ENCODE measurements around the gene RBM20.
"Not testable (repeated sequence)": the region's sequence is repeated elsewhere in the genome, so short reads cannot be mapped to it uniquely, and the experiment has no call there.

RBM20 gene

DNA sequence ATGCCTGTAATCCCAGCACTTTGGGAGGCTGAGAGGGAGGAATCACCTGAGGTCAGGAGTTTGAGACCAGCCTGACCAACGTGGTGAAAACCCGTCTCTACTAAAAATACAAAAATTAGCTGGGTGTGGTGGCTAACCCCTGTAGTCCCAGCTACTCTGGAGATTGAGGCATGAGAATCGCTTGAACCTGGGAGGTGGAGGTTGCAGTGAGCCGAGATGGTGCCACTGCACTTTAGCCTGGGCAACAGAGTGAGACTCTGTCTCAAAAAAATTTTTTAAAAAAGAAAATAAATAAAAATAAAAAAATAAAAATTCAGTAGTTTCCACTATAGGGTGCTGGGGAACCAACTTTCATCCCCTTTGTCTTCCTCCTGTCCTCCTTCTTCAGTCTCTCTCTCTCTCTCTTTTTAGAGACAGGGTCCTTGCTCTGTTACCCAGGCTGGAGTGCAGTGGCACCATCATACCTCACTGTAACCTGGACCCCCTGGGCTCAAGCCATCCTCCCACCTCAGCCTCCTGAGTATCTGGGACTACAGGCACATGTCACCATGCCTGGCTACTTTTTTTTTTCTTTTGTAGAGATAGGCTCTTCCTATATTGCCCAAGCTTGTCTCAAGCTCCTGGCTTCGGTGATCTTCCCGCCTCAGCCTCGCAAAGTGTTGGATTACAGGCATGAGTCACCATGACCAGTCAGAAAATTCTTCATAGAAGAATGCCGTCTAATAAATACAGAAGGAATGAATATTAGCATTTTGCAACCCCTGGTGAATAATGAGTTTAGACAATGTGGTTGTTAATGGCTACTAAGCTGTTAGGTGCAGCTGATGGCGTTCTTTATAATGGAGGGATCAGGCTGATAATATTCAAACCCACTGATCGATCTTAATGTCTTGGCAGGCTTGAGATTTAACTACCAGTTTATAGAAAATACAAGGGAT, 20.6 kb downstream of the RBM20 start:
- H4K20me1 ChIP-seq: no peaks in the 10 kb centered on the region
- TF ChIP-seq Cebpa-rat (IDR thresholded peaks at IDR 0.05): no peak
- H3K9me3 ChIP-seq (replicated peaks in 1 of 11): no peaks in the 10 kb centered on the region
- no peak overlapping the region for H3K9ac ChIP-seq
- no peak overlapping the region for H3K4me2 ChIP-seq
- H3K4me3 ChIP-seq: no peak overlapping the region
- no peak overlapping the region for H3K27ac ChIP-seq
- H3K27me3 ChIP-seq: no peaks in the 10 kb centered on the region
- no peaks in the 10 kb centered on the region for H3K36me3 ChIP-seq
- peaks cover 0 to 14% (median 7%) of the 10 kb centered on the region in 10 experiments; a peak in 9 of 20 replicates for H3K4me1 ChIP-seq

DNA sequence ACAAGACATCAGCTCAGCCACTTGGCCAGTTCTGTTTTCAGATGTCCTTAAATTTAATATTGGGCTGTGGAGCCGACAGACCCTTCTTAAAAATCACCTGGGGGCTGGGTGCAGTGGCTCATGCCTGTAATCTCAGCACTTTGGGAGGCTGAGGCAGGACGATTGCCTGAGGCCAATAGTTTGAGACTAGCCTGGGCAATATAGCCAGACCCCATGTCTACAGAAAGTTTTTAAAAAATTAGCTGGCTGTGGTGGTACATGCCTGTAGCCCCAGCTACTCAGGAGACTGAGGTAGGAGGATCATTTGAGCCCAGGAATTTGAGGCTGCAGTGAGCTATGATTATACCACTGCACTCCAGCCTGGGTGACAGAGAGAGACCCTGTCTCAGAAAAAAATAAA, 22.1 kb downstream of the RBM20 start:
- not testable (repeated sequence) for H3K4me2 ChIP-seq; H3K27ac ChIP-seq; H3K9ac ChIP-seq; H4K20me1 ChIP-seq; H3K4me3 ChIP-seq; H3K9me3 ChIP-seq (replicated peaks in 1 of 11); H3K27me3 ChIP-seq; H3K36me3 ChIP-seq
- H3K4me1 ChIP-seq: peaks cover 0 to 14% (median 7%) of the 10 kb centered on the region in 10 experiments; a peak in 9 of 20 replicates

DNA sequence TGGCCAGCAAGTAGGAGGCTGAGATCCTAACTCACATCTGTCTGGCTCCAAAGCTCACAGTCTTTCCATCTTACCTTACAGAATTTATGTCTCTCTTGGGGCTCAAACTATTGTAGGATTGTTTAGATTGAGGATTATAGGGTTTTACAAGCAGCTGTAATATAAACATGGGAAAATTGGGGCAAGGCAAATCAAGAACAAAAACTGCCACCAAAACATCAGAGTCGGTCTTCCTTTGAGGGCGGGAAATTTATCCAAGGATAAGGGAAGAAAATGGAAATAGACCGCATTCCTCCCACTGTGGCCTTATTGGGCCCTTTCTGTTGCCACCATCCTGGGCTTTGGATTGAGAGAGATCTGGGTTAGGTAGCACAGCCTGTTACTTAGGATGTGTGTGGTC, 22.5 kb downstream of the RBM20 start:
- Histone ChIP-seq H3K27me3 (no peaks in the 10 kb centered on the region), H3K4me1 (peaks cover 0 to 14% (median 7%) of the 10 kb centered on the region in 10 experiments; a peak in 9 of 20 replicates), H3K9me3 (replicated peaks in 1 of 11) (no peaks in the 10 kb centered on the region), H3K4me3 (no peak overlapping the region), H4K20me1 (no peaks in the 10 kb centered on the region), H3K4me2 (no peak overlapping the region), H3K36me3 (no peaks in the 10 kb centered on the region), H3K9ac (no peak overlapping the region), H3K27ac (no peak overlapping the region)
- no peak for TF ChIP-seq Cebpa-rat (IDR thresholded peaks at IDR 0.05)

DNA sequence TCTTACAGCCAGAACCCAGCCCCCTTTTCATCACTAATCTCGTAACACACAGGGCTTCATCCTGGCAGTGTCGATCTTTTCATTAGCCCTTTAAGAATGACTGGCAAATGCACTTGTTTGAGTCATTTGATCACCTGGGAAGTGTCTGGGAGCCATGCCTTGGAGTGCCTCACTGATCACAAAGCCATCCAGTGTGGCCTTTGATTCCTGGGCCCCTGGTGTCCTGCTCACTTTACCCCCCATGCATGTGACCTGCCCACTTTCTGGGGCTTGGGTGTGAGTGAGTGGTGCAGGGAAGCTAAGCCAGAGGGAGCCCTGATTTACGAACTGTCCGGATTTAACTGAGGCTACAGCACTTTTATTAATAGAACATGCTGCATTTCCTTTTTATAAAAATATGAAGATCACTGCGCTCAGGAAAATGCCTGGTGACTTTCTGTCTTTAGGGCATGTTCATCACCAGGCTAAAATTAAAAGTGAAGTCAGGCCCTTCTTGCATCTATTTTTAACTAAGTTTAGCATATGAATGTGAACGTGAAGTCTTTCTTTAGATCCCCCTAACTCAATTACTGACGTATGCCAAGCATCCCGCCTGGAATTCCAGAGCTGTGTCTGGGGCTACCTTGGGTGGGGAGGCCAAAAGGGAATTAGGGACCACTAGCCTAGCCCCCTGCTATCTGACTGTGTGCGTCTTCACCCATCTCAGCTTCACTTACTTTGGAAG, 23.6 kb downstream of the RBM20 start:
- Histone ChIP-seq H3K4me2 (peak overlapping the region in 7 of 11 experiments; percentile 3 to 37 (median 20); a peak in 9 of 22 replicates), H3K4me1 (peaks cover 0 to 13% (median 7%) of the 10 kb centered on the region in 10 experiments; a peak in 9 of 20 replicates), H3K27ac (no peak overlapping the region), H3K36me3 (no peaks in the 10 kb centered on the region), H3K9ac (no peak overlapping the region), H3K4me3 (no peak overlapping the region), H3K9me3 (replicated peaks in 1 of 11) (no peaks in the 10 kb centered on the region), H3K27me3 (no peaks in the 10 kb centered on the region), H4K20me1 (no peaks in the 10 kb centered on the region)
- no peak for TF ChIP-seq Cebpa-rat (IDR thresholded peaks at IDR 0.05)

DNA sequence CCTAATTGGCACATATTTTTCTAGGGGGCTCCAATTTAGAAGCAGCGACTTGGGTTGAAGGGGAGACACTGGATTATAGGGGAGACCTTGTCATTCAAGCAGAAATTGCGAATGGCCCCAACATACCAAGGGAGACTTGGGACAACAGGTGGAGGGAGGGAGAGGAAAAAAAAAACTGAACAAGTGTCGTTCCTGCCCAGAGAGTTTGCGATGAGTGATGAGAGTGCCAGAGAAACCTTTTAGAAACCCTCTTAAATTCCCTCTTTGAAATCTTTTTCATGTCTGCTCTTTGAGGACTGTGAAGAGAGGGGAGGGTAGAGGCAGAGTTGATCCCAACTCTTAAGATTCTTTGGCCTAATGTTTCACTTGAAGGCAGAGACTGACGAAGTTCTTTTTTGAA, 24.3 kb downstream of the RBM20 start:
- no peaks in the 10 kb centered on the region for H4K20me1 ChIP-seq
- peak overlapping the region in 4 of 11 experiments; percentile 8 to 37 (median 26); a peak in 4 of 22 replicates for H3K4me2 ChIP-seq
- H3K27ac ChIP-seq: no peak overlapping the region
- H3K36me3 ChIP-seq: no peaks in the 10 kb centered on the region
- H3K9ac ChIP-seq: no peak overlapping the region
- no peak overlapping the region for H3K4me3 ChIP-seq
- H3K9me3 ChIP-seq (replicated peaks in 1 of 11): no peaks in the 10 kb centered on the region
- H3K4me1 ChIP-seq: peaks cover 0 to 13% (median 7%) of the 10 kb centered on the region in 10 experiments; a peak in 9 of 20 replicates
- TF ChIP-seq Cebpa-rat (IDR thresholded peaks at IDR 0.05): no peak
- no peaks in the 10 kb centered on the region for H3K27me3 ChIP-seq

DNA sequence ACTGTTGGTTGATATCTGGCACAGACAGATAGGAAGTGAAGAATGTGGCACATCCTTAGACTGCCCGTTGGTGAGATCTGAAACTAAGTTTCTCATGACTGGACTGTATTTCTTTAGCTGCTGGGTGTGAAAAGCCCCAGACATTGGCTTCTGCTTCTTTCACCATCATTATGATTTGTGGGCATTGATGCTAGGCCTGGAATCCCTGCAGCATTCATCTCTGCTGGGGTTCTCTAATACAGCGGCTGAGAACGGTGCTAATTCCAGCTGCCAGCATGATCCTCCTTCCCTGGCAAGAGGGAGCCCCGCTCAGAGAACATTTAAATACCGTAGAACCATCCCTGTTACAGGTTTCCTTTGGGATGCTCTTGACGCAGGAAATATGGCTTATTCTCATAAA, 26.2 kb downstream of the RBM20 start:
- Histone ChIP-seq H3K9ac (no peak overlapping the region), H3K27me3 (no peaks in the 10 kb centered on the region)

DNA sequence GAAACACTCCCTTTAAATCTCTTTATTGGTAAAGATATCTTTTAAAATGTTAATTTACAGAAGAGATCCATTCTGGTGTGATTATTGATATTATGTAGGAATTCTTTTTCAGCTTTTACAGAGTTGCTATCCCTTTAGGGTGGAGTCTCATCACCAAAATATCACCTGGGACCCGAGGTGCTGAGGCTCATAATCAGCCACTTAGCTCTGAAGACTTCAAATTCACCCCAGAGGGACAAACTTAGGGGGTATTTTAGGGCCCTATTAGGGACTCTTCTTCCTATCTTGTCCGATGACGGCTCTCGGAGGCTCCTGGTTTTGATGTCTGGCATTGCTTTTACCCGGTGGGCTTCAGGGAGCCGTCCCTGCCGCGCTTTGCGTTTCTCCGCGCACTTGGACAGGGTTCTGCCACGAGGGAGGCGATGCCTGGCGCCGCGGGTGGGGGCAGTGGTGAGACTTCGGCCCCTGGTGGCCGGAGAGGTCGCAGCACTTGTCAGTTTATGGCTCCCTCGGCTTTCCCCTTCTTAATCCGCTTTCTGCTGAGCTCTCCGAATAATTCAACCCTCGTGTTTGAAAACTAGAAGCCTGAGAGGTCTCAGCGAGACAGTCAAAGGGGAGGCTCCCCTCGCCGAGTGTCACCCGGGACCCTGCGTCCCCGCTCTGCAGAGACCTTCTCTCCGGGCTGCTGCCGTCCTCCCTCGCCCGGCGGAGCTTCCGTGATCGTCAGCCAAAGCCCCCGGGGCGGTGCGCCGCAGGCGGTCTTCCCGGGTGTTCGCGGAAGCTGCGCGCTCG, 27.8 kb downstream of the RBM20 start:
- Histone ChIP-seq H3K9me3 (replicated peaks in 1 of 11) (no peaks in the 10 kb centered on the region), H3K27me3 (no peaks in the 10 kb centered on the region), H3K4me3 (peak overlapping the region; percentile 68 to 79 (median 72)), H3K27ac (peak overlapping the region; percentile 70 to 90 (median 80)), H3K9ac (peak overlapping the region; percentile 76 to 90 (median 84)), H4K20me1 (no peaks in the 10 kb centered on the region), H3K36me3 (no peaks in the 10 kb centered on the region), H3K4me1 (peaks cover 0 to 13% (median 7%) of the 10 kb centered on the region in 10 experiments; a peak in 9 of 20 replicates), H3K4me2 (peak overlapping the region; percentile 64 to 94 (median 84))
- TF ChIP-seq Cebpa-rat (IDR thresholded peaks at IDR 0.05): no peak

More for the DNA sequence above, 26.2 kb downstream of the RBM20 start:
- TF ChIP-seq Cebpa-rat (IDR thresholded peaks at IDR 0.05): no peak
- H3K4me3 ChIP-seq: no peak overlapping the region
- H3K4me1 ChIP-seq: peaks cover 0 to 13% (median 7%) of the 10 kb centered on the region in 10 experiments; a peak in 9 of 20 replicates
- no peaks in the 10 kb centered on the region for H3K9me3 ChIP-seq (replicated peaks in 1 of 11)
- no peaks in the 10 kb centered on the region for H3K36me3 ChIP-seq
- no peak overlapping the region for H3K27ac ChIP-seq
- H3K4me2 ChIP-seq: no peak overlapping the region
- H4K20me1 ChIP-seq: no peaks in the 10 kb centered on the region

DNA sequence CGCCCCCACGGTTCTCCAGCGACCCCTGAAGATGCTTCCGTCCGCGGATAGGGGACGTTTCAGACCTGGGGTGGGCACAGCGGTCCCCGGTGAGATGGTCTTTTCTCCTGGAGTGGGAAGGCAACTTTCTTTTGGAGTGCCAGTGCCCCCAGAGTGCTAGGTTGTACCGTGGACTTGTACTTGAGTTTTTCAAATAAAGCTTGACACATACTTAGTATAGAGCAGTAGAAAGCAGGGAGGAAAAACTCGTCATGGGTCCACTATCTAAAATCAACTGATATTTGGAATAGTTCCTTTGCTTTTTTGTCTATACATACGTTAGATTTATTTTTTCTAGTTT, 28.4 kb downstream of the RBM20 start:
- Histone ChIP-seq H3K36me3 (no peaks in the 10 kb centered on the region), H3K27ac (peak overlapping the region; percentile 70 to 90 (median 80)), H4K20me1 (no peaks in the 10 kb centered on the region), H3K27me3 (no peaks in the 10 kb centered on the region), H3K4me1 (peaks cover 0 to 11% (median 7%) of the 10 kb centered on the region in 10 experiments; a peak in 9 of 20 replicates), H3K4me2 (peak overlapping the region; percentile 64 to 94 (median 84)), H3K4me3 (peak overlapping the region; percentile 68 to 79 (median 72)), H3K9ac (peak overlapping the region; percentile 76 to 90 (median 84)), H3K9me3 (replicated peaks in 1 of 11) (no peaks in the 10 kb centered on the region)
- TF ChIP-seq Cebpa-rat (IDR thresholded peaks at IDR 0.05): no peak

DNA sequence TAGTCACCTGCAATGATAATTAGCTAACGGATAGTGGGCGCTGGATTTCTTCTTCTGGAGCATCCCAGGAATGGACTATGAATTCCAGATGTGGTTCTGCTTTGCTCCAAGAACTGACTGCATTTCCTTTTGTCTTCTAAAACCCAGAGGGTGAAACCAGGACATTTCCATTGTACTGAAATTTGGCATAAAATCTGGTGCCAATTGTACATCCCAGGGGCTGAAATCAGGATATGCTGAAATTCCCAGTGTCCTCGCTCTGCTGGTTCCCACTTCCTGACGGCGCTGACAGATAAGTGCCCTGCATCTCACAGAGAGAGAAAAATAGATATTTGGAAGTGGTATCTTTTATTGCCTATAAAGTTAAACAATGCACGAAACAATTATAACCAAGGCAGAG, 31.9 kb downstream of the RBM20 start:
- H3K27ac ChIP-seq: no peak overlapping the region
- no peaks in the 10 kb centered on the region for H3K27me3 ChIP-seq
- TF ChIP-seq Cebpa-rat (IDR thresholded peaks at IDR 0.05): no peak
- H3K9me3 ChIP-seq (replicated peaks in 1 of 11): no peaks in the 10 kb centered on the region
- no peaks in the 10 kb centered on the region for H3K36me3 ChIP-seq
- no peak overlapping the region for H3K4me3 ChIP-seq
- no peak overlapping the region for H3K4me2 ChIP-seq
- peaks cover 0 to 8% (median 0%) of the 10 kb centered on the region in 10 experiments; a peak in 3 of 20 replicates for H3K4me1 ChIP-seq
- no peak overlapping the region for H3K9ac ChIP-seq
- H4K20me1 ChIP-seq: no peaks in the 10 kb centered on the region
